NCI-H82 (cell line): ENCODE results near the gene UBR4.

ENCODE experiments used
- DNase-seq: peaks from one replicate; lab custom pipeline; 2025; lab: John Stamatoyannopoulos, UW

The UBR4 gene

GRCh38 chr1:19057182-19057779 lies 152.8 kb downstream of the UBR4 start:
- no peak for DNase-seq

- DNase-seq, result no peak
Measured at GRCh38 chr1:19055701-19056100, 154.4 kb downstream of the UBR4 start.

- DNase-seq, result no peak
Measured at GRCh38 chr1:19055001-19055400, 155.1 kb downstream of the UBR4 start.

- no peak for DNase-seq
Measured at GRCh38 chr1:19054216-19054615, 155.8 kb downstream of the UBR4 start.

- no peak for DNase-seq
Measured at GRCh38 chr1:19053486-19053885, 156.6 kb downstream of the UBR4 start.

GRCh38 chr1:19049798-19050197 lies 160.3 kb downstream of the UBR4 start:
- DNase-seq, result no peak

GRCh38 chr1:19049128-19049768 lies 160.8 kb downstream of the UBR4 start:
- DNase-seq, result no peak

GRCh38 chr1:19046972-19047731 lies 162.9 kb downstream of the UBR4 start:
- no peak for DNase-seq

- no peak for DNase-seq
Measured at GRCh38 chr1:19045898-19046880, 163.9 kb downstream of the UBR4 start.

- DNase-seq, result no peak
Measured at GRCh38 chr1:19044975-19045831, 164.9 kb downstream of the UBR4 start.

GRCh38 chr1:19044471-19044870 lies 165.6 kb downstream of the UBR4 start:
- DNase-seq, result no peak

GRCh38 chr1:19043579-19044443 lies 166.3 kb downstream of the UBR4 start:
- no peak for DNase-seq

GRCh38 chr1:19042675-19043578 lies 167.1 kb downstream of the UBR4 start:
- DNase-seq, result no peak

- DNase-seq, result no peak
Measured at GRCh38 chr1:19040010-19040680, 169.9 kb downstream of the UBR4 start.

- DNase-seq, result no peak
Measured at GRCh38 chr1:19038732-19039131, 171.3 kb downstream of the UBR4 start.

GRCh38 chr1:19038096-19038495 lies 172.0 kb downstream of the UBR4 start:
- no peak for DNase-seq

GRCh38 chr1:19037659-19038058 lies 172.4 kb downstream of the UBR4 start:
- no peak for DNase-seq

- DNase-seq, result no peak
Measured at GRCh38 chr1:19036813-19037605, 173.1 kb downstream of the UBR4 start.
